Measurements from ENCODE around the gene POC1B.

GRCh38 chr12:89490922-89491321 lies 34.9 kb downstream of the POC1B start:
- no peak for TF ChIP-seq POLR2A (IDR thresholded peaks at IDR 0.05; ENCODE audit: low read depth, low read length)
- TF ChIP-seq POLR2AphosphoS5 (IDR thresholded peaks at IDR 0.05; ENCODE audit: low read depth, low read length) = no peak

Data from GM12892 (cell line).